DOHH2 (cell line): ENCODE results near the gene ZNF451.

Experiments used
- H3F3A ChIP-seq: fragments of 200-600 bp; sonication (generic), shearing (Covaris generic); 2 replicates; pipeline ENCODE4 v1.6.0; 2016; ENCODE audit warnings: antibody characterized with exemption, mild to moderate bottlenecking; ENCODE audit not compliant: control insufficient read depth, insufficient read depth
- H3K27ac ChIP-seq: fragments of 200-600 bp; sonication (generic); 2 replicates; pipeline ENCODE4 v1.5.1; 2014; ENCODE audit warnings: low read depth, mild to moderate bottlenecking, low read length, moderate library complexity
- H3K27me3 ChIP-seq: fragments of 200-600 bp; sonication (generic); 2 replicates; pipeline ENCODE4 v1.6.1; 2014; ENCODE audit warnings: mild to moderate bottlenecking, low read length, mixed read lengths; ENCODE audit not compliant: control insufficient read depth
- H3K36me3 ChIP-seq: fragments of 200-600 bp; sonication (generic); 2 replicates; pipeline ENCODE4 v1.6.1; 2014; ENCODE audit warnings: mild to moderate bottlenecking, low read length, moderate library complexity, mixed read lengths; ENCODE audit not compliant: control insufficient read depth
- H3K4me1 ChIP-seq: fragments of 200-600 bp; sonication (generic); 2 replicates; pipeline ENCODE4 v1.6.1; 2014; ENCODE audit warnings: mild to moderate bottlenecking, low read length, mixed read lengths; ENCODE audit not compliant: control insufficient read depth
- H3K4me2 ChIP-seq: fragments of 200-600 bp; sonication (generic); 2 replicates; pipeline ENCODE4 v1.6.0; 2014; ENCODE audit warnings: mild to moderate bottlenecking, low read length, moderate library complexity
- H3K4me3 ChIP-seq: fragments of 200-600 bp; sonication (generic); 2 replicates; pipeline ENCODE4 v1.5.1; 2014; ENCODE audit warnings: mild to moderate bottlenecking, low read length, mixed read lengths
- H3K79me2 ChIP-seq: fragments of 200-600 bp; sonication (generic); 2 replicates; pipeline ENCODE4 v1.6.1; 2014; ENCODE audit warnings: mild to moderate bottlenecking, low read length, mixed read lengths; ENCODE audit not compliant: control insufficient read depth
- H3K9me2 ChIP-seq: fragments of 200-600 bp; sonication (generic); replicated peaks from 2 replicates; pipeline ENCODE4 v1.6.1; 2014; ENCODE audit warnings: mild to moderate bottlenecking, low read length, mixed read lengths; ENCODE audit not compliant: control insufficient read depth
- H3K9me3 ChIP-seq: fragments of 200-600 bp; sonication (generic); 2 replicates; pipeline ENCODE4 v1.6.1; 2014; ENCODE audit warnings: antibody characterized with exemption, low read length, mixed read lengths; ENCODE audit not compliant: control insufficient read depth, insufficient read depth
- H4K20me1 ChIP-seq: fragments of 200-600 bp; sonication (generic); 2 replicates; pipeline ENCODE4 v1.6.0; 2014; ENCODE audit warnings: low read depth, mild to moderate bottlenecking, antibody characterized with exemption, low read length, moderate library complexity; ENCODE audit not compliant: control insufficient read depth, insufficient read depth
- EZH2phosphoT487 ChIP-seq: fragments of 200-600 bp; sonication (generic); IDR thresholded peaks from 2 replicates; pipeline ENCODE4 v1.6.1; 2017; ENCODE audit warnings: borderline replicate concordance, mild to moderate bottlenecking, antibody characterized with exemption, low read length, moderate library complexity, mixed read lengths
- TF ChIP-seq, protein P1 (sequence below): fragments of 200-600 bp; sonication (generic); IDR thresholded peaks from one replicate; pipeline ENCODE4 v1.5.1; 2014; ENCODE audit warnings: antibody characterized with exemption, mild to moderate bottlenecking, low read depth, low read length; ENCODE audit not compliant: poor library complexity, severe bottlenecking

Gene ZNF451

DNA sequence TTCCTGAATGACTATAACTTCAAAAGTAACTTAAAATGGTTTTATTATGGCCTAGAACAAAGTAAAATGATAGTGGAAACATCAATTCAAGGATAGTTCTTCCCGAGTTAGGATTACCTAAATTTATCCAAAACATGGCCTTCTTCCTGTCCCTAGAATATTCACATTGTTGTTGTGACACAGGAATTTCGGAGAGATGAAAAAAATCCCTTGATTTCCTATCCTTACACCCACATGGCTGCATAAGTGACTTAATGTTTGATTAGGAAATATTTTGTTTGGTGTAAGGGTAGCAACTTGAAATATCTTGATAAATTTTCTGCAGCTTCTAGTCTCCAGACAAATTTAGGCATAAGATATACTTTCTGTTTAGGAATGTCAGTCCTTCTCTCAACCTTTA is 27.8 kb downstream of the ZNF451 start:
- Histone ChIP-seq H3K4me1 (no peaks in the 10 kb centered on the region), H4K20me1 (no peaks in the 10 kb centered on the region), H3K27me3 (no peaks in the 10 kb centered on the region), H3F3A (no peaks in the 10 kb centered on the region), H3K27ac (no peak overlapping the region), H3K9me2 (no peaks in the 10 kb centered on the region), H3K9me3 (no peaks in the 10 kb centered on the region), H3K4me3 (no peak overlapping the region), H3K79me2 (peaks cover 39% of the 10 kb centered on the region), H3K4me2 (no peak overlapping the region), H3K36me3 (peaks cover 20% of the 10 kb centered on the region)
- no peak for TF ChIP-seq EZH2phosphoT487
- TF ChIP-seq, protein P1, sequence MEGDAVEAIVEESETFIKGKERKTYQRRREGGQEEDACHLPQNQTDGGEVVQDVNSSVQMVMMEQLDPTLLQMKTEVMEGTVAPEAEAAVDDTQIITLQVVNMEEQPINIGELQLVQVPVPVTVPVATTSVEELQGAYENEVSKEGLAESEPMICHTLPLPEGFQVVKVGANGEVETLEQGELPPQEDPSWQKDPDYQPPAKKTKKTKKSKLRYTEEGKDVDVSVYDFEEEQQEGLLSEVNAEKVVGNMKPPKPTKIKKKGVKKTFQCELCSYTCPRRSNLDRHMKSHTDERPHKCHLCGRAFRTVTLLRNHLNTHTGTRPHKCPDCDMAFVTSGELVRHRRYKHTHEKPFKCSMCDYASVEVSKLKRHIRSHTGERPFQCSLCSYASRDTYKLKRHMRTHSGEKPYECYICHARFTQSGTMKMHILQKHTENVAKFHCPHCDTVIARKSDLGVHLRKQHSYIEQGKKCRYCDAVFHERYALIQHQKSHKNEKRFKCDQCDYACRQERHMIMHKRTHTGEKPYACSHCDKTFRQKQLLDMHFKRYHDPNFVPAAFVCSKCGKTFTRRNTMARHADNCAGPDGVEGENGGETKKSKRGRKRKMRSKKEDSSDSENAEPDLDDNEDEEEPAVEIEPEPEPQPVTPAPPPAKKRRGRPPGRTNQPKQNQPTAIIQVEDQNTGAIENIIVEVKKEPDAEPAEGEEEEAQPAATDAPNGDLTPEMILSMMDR = no peak

GRCh38 chr6:57123111-57123510 is 33.1 kb downstream of the ZNF451 start:
- H4K20me1 ChIP-seq = no peaks in the 10 kb centered on the region
- H3K4me2 ChIP-seq = no peak overlapping the region
- H3K9me2 ChIP-seq = no peaks in the 10 kb centered on the region
- peaks cover 29% of the 10 kb centered on the region for H3K36me3 ChIP-seq
- H3K9me3 ChIP-seq = no peaks in the 10 kb centered on the region
- peaks cover 21% of the 10 kb centered on the region for H3K79me2 ChIP-seq
- H3K4me1 ChIP-seq = peaks cover 9% of the 10 kb centered on the region
- no peaks in the 10 kb centered on the region for H3K27me3 ChIP-seq
- H3F3A ChIP-seq = no peaks in the 10 kb centered on the region
- H3K4me3 ChIP-seq = no peak overlapping the region
- no peak overlapping the region for H3K27ac ChIP-seq
- no peak for TF ChIP-seq EZH2phosphoT487
- TF ChIP-seq, protein P1 = no peak

DNA sequence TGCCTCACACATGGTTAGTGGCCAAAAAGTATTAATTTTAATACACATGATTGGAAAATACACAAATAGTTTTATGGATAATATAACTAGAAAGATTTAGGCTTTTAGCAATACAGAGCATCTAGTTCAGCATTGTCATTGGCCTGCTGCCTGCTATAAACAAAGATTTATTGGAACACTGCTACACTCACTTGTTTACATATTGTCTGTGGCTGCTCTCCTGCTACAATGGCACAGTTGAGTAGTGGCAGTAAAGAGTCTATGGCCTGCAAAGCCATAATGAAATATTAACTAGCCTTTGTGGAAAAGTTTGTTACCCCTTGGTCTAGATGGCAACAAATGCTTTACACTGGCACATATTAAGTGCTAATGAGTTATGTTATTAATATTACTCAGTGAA is 37.8 kb downstream of the ZNF451 start:
- no peak for TF ChIP-seq EZH2phosphoT487
- TF ChIP-seq, protein P1 = no peak
- H3K27me3 ChIP-seq = no peaks in the 10 kb centered on the region
- H3K9me3 ChIP-seq = no peaks in the 10 kb centered on the region
- no peak overlapping the region for H3K27ac ChIP-seq
- H4K20me1 ChIP-seq = no peaks in the 10 kb centered on the region
- H3F3A ChIP-seq = no peaks in the 10 kb centered on the region
- H3K4me3 ChIP-seq = no peak overlapping the region
- no peaks in the 10 kb centered on the region for H3K79me2 ChIP-seq
- no peak overlapping the region for H3K4me2 ChIP-seq
- H3K9me2 ChIP-seq = no peaks in the 10 kb centered on the region
- H3K4me1 ChIP-seq = peaks cover 9% of the 10 kb centered on the region
- H3K36me3 ChIP-seq = peaks cover 28% of the 10 kb centered on the region
